GM13976 (cell line): ENCODE measurements around the gene CYREN.

Experiments
- DNase-seq: peaks from one replicate; pipeline ENCODE4 v3.0.0; 2012; ENCODE audit warnings: low spot score
- CTCF ChIP-seq: IDR thresholded peaks from 2 replicates; pipeline ENCODE4 v1.5.1; 2012; ENCODE audit warnings: borderline replicate concordance, mild to moderate bottlenecking; ENCODE audit not compliant: insufficient read depth; ENCODE audit errors: extremely low read depth, missing control alignments, control extremely low read depth
- in situ Hi-C: fragments of 300-500 bp; cut with MboI; formaldehyde crosslinking; loops from one replicate; pipeline ENCODE4 v1.12.0; 2022; ENCODE audit warnings: low sequenced_read_pairs, mixed read lengths, inconsistent platforms; ENCODE audit not compliant: unreplicated experiment

The CYREN gene

GRCh38 chr7:135186261-135186540 is 15.7 kb upstream of the CYREN start:
- DNase-seq = peak; percentile 52
- in situ Hi-C loops = no loop called here
- no peak for TF ChIP-seq CTCF

GRCh38 chr7:135185471-135186260 is 15.2 kb upstream of the CYREN start:
- no peak for TF ChIP-seq CTCF
- in situ Hi-C loops = no loop called here
- peak; percentile 26 for DNase-seq

- no peak for DNase-seq
- TF ChIP-seq CTCF = no peak
- in situ Hi-C loops = no loop called here
These were observed 13.8 kb upstream of the CYREN start for GRCh38 chr7:135184254-135184841.

GRCh38 chr7:135183478-135183877 is 13.0 kb upstream of the CYREN start:
- in situ Hi-C loops = no loop called here
- DNase-seq = no peak

GRCh38 chr7:135181929-135182678 is 11.6 kb upstream of the CYREN start:
- no peak for TF ChIP-seq CTCF
- in situ Hi-C loops = no loop called here
- no peak for DNase-seq

More at GRCh38 chr7:135183478-135183877, 13.0 kb upstream of the CYREN start:
- TF ChIP-seq CTCF = no peak

- in situ Hi-C loops = no loop called here
- TF ChIP-seq CTCF = no peak
- no peak for DNase-seq
These were observed 10.9 kb upstream of the CYREN start for GRCh38 chr7:135181261-135181928.
